DND-41 (cell line): ENCODE data around the gene KCNAB2.

Source experiments
- ATAC-seq: fragments of 200-7000 bp; cut with Tn5 transposase; 3 replicates; pipeline ENCODE4 v1.9.1; 2021; ENCODE audit warnings: low read depth; ENCODE audit not compliant: insufficient read depth
- DNase-seq: peaks from one replicate; pipeline ENCODE4 v3.0.0-alpha.2; 2020
- H2AFZ ChIP-seq: 2 replicates; pipeline ENCODE4 v1.6.0; 2012; ENCODE audit warnings: low read depth, low read length
- H3K27ac ChIP-seq: 2 replicates; pipeline ENCODE4 v1.5.1; 2012; ENCODE audit warnings: low read length, inconsistent platforms
- H3K27me3 ChIP-seq: fragments of 200-600 bp; sonication (generic); 2 replicates; pipeline ENCODE4 v1.6.0; 2012; ENCODE audit warnings: low read length, mild to moderate bottlenecking, inconsistent platforms; ENCODE audit not compliant: insufficient read depth, poor library complexity
- H3K36me3 ChIP-seq: 2 replicates; pipeline ENCODE4 v1.5.1; 2012; ENCODE audit warnings: low read length, inconsistent platforms; ENCODE audit not compliant: insufficient read depth
- H3K4me1 ChIP-seq: 2 replicates; pipeline ENCODE4 v1.5.1; 2012; ENCODE audit warnings: mild to moderate bottlenecking, low read length; ENCODE audit not compliant: insufficient read depth
- H3K4me2 ChIP-seq: 2 replicates; pipeline ENCODE4 v1.6.0; 2012; ENCODE audit warnings: mild to moderate bottlenecking, moderate library complexity, low read length, inconsistent platforms; ENCODE audit not compliant: insufficient read depth
- H3K4me3 ChIP-seq, 2 experiments: fragments of 200-600 bp in 1 of 2; shearing (Covaris generic) in 1 of 2; 2 replicates each; pipeline ENCODE4 v1.5.1; 2012 to 2016; ENCODE audit warnings: inconsistent platforms in 2 of 2, low read length in 2 of 2, mild to moderate bottlenecking in 2 of 2, low read depth in 1 of 2, moderate library complexity in 1 of 2
- H3K79me2 ChIP-seq: 2 replicates; pipeline ENCODE4 v1.6.0; 2012; ENCODE audit warnings: low read length, inconsistent platforms; ENCODE audit not compliant: insufficient read depth
- H3K9ac ChIP-seq: 2 replicates; pipeline ENCODE4 v1.6.0; 2012; ENCODE audit warnings: low read depth, mild to moderate bottlenecking, inconsistent platforms, low read length, moderate library complexity
- H3K9me3 ChIP-seq: 2 replicates; pipeline ENCODE4 v1.5.1; 2012; ENCODE audit warnings: low read length, moderate library complexity, mild to moderate bottlenecking, inconsistent platforms; ENCODE audit not compliant: insufficient read depth, severe bottlenecking
- H4K20me1 ChIP-seq: 2 replicates; pipeline ENCODE4 v1.6.0; 2012; ENCODE audit warnings: low read length; ENCODE audit not compliant: insufficient read depth
- CTCF ChIP-seq: IDR thresholded peaks from 2 replicates; pipeline ENCODE4 v1.5.1; 2012; ENCODE audit warnings: borderline replicate concordance, low read length, moderate library complexity, mild to moderate bottlenecking; ENCODE audit not compliant: poor library complexity, severe bottlenecking; ENCODE audit errors: extremely low read depth
- EZH2 ChIP-seq: IDR thresholded peaks from 3 replicates; pipeline ENCODE4 v1.6.1; 2012; ENCODE audit warnings: borderline replicate concordance, low read depth, mild to moderate bottlenecking, moderate library complexity, low read length, inconsistent platforms; ENCODE audit not compliant: severe bottlenecking

KCNAB2 gene

GRCh38 chr1:6121651-6122370 is 76.1 kb downstream of the KCNAB2 start:
- no peaks in the 10 kb centered on the region for H3K36me3 ChIP-seq
- no peaks in the 10 kb centered on the region for H3K4me1 ChIP-seq
- H3K4me2 ChIP-seq, result no peak overlapping the region
- no peak overlapping the region for H3K27ac ChIP-seq
- DNase-seq (no peak), ATAC-seq (no peak)
- no peak overlapping the region for H3K4me3 ChIP-seq
- H3K27me3 ChIP-seq, result no peaks in the 10 kb centered on the region
- no peaks in the 10 kb centered on the region for H4K20me1 ChIP-seq
- H3K9ac ChIP-seq, result no peak overlapping the region
- H3K9me3 ChIP-seq, result no peaks in the 10 kb centered on the region
- TF ChIP-seq CTCF (no peak), EZH2 (no peak)
- no peaks in the 10 kb centered on the region for H3K79me2 ChIP-seq
- no peak overlapping the region for H2AFZ ChIP-seq

GRCh38 chr1:6123083-6123482 is 77.4 kb downstream of the KCNAB2 start:
- H4K20me1 ChIP-seq, result no peaks in the 10 kb centered on the region; the same call in 1 of the 2 replicates
- no peak overlapping the region for H3K27ac ChIP-seq
- H3K9ac ChIP-seq, result no peak overlapping the region
- no peaks in the 10 kb centered on the region for H3K36me3 ChIP-seq
- ATAC-seq, result no peak
- H3K4me2 ChIP-seq, result no peak overlapping the region
- no peaks in the 10 kb centered on the region for H3K9me3 ChIP-seq
- H3K27me3 ChIP-seq, result no peaks in the 10 kb centered on the region
- H3K4me3 ChIP-seq, result no peak overlapping the region
- peak; percentile 8 for DNase-seq
- no peaks in the 10 kb centered on the region for H3K79me2 ChIP-seq
- no peak for TF ChIP-seq CTCF
- TF ChIP-seq EZH2, result no peak
- H3K4me1 ChIP-seq, result no peaks in the 10 kb centered on the region
- H2AFZ ChIP-seq, result no peak overlapping the region

GRCh38 chr1:6123816-6124215 is 78.1 kb downstream of the KCNAB2 start:
- no peak for TF ChIP-seq CTCF
- no peak for TF ChIP-seq EZH2
- ATAC-seq, result no peak
- no peak overlapping the region for H3K4me3 ChIP-seq
- no peak overlapping the region for H2AFZ ChIP-seq
- no peaks in the 10 kb centered on the region; the same call in 1 of the 2 replicates for H4K20me1 ChIP-seq
- H3K9me3 ChIP-seq, result no peaks in the 10 kb centered on the region
- H3K4me1 ChIP-seq, result no peaks in the 10 kb centered on the region
- no peak overlapping the region for H3K4me2 ChIP-seq
- no peak for DNase-seq
- H3K36me3 ChIP-seq, result no peaks in the 10 kb centered on the region
- no peaks in the 10 kb centered on the region for H3K27me3 ChIP-seq
- no peak overlapping the region for H3K27ac ChIP-seq
- no peaks in the 10 kb centered on the region for H3K79me2 ChIP-seq
- H3K9ac ChIP-seq, result no peak overlapping the region
